Measurements from ENCODE around the gene OR6S1.

DNA sequence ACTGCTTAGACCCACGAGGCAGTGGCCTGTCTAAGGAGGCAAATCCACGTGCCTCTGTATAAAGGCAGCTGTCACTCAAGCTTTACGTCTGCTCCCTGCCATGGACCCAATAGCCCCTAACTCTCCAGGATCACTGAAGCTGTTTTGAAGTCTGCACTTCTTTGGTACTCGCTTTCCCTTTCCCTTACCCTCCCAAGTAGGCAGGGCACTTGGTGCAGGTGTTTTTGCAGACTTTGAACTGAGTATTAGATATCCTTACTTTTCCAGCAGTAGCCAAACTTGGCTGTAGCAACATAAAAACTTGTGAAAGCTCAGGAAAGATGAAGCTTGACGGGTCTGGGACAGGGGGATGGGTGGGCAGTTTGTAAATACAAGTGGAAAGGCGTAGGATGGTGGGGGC, 17.8 kb upstream of the OR6S1 start:
- TF ChIP-seq ZNF302 (tag by site-specific recombination; IDR thresholded peaks at IDR 0.05; ENCODE audit: low read depth): no peak
- no peak for TF ChIP-seq CTCF (tag by site-specific recombination; IDR thresholded peaks at IDR 0.05)
- TF ChIP-seq, protein P1, sequence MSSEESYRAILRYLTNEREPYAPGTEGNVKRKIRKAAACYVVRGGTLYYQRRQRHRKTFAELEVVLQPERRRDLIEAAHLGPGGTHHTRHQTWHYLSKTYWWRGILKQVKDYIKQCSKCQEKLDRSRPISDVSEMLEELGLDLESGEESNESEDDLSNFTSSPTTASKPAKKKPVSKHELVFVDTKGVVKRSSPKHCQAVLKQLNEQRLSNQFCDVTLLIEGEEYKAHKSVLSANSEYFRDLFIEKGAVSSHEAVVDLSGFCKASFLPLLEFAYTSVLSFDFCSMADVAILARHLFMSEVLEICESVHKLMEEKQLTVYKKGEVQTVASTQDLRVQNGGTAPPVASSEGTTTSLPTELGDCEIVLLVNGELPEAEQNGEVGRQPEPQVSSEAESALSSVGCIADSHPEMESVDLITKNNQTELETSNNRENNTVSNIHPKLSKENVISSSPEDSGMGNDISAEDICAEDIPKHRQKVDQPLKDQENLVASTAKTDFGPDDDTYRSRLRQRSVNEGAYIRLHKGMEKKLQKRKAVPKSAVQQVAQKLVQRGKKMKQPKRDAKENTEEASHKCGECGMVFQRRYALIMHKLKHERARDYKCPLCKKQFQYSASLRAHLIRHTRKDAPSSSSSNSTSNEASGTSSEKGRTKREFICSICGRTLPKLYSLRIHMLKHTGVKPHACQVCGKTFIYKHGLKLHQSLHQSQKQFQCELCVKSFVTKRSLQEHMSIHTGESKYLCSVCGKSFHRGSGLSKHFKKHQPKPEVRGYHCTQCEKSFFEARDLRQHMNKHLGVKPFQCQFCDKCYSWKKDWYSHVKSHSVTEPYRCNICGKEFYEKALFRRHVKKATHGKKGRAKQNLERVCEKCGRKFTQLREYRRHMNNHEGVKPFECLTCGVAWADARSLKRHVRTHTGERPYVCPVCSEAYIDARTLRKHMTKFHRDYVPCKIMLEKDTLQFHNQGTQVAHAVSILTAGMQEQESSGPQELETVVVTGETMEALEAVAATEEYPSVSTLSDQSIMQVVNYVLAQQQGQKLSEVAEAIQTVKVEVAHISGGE (tag by site-specific recombination; conservative IDR thresholded peaks at IDR 0.05; ENCODE audit: low read depth): no peak
- no peak for TF ChIP-seq KLF9 (tag by site-specific recombination; IDR thresholded peaks at IDR 0.05; ENCODE audit: low read depth)
- no peak for TF ChIP-seq ZNF223 (tag by site-specific recombination; IDR thresholded peaks at IDR 0.05)
- TF ChIP-seq ZNF660 (tag by site-specific recombination; IDR thresholded peaks at IDR 0.05): no peak
- TF ChIP-seq, protein P2, sequence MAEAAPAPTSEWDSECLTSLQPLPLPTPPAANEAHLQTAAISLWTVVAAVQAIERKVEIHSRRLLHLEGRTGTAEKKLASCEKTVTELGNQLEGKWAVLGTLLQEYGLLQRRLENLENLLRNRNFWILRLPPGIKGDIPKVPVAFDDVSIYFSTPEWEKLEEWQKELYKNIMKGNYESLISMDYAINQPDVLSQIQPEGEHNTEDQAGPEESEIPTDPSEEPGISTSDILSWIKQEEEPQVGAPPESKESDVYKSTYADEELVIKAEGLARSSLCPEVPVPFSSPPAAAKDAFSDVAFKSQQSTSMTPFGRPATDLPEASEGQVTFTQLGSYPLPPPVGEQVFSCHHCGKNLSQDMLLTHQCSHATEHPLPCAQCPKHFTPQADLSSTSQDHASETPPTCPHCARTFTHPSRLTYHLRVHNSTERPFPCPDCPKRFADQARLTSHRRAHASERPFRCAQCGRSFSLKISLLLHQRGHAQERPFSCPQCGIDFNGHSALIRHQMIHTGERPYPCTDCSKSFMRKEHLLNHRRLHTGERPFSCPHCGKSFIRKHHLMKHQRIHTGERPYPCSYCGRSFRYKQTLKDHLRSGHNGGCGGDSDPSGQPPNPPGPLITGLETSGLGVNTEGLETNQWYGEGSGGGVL (tag by site-specific recombination; IDR thresholded peaks at IDR 0.05): no peak
- no peak for TF ChIP-seq ZNF274 (IDR thresholded peaks at IDR 0.05; ENCODE audit: low read length)
- TF ChIP-seq ZNF274 (tag by site-specific recombination; IDR thresholded peaks at IDR 0.05; ENCODE audit: borderline replicate concordance): no peak

All from HEK293 (cell line).